ENCODE measurements around the gene UBTFL1. TPM values are rescaled to one million over a fixed set of nuclear protein-coding genes. Genes with fewer than 3 reads are reported as not detected.
"Not testable (repeated sequence)": the region's sequence is repeated elsewhere in the genome, so short reads cannot be mapped to it uniquely, and the experiment has no call there.

The UBTFL1 gene, protein sequence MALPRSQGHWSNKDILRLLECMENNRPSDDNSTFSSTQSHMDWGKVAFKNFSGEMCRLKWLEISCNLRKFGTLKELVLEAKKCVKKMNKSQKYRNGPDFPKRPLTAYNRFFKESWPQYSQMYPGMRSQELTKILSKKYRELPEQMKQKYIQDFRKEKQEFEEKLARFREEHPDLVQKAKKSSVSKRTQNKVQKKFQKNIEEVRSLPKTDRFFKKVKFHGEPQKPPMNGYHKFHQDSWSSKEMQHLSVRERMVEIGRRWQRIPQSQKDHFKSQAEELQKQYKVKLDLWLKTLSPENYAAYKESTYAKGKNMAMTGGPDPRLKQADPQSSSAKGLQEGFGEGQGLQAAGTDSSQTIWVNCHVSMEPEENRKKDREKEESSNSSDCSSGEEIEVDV
- not detected for polyA plus RNA-seq

DNA sequence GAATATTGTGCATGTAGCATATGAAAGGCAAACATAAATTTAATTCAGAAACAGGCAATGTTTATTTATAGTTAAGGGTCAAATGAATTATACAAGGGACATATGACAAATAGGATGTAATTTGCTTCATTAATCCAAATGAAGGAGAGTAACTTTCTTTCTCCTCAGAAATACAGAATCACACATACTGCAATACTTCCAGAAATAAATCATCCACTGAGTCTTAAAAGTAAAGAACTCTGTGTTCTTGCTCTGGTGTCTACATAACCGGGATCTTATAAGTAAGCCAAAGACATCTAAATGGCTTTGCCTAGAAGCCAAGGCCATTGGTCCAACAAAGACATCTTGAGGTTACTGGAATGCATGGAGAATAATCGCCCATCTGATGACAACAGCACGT is at the start of gene UBTFL1:
UBTFL1 (plus strand) TSS at position 301 of the 400 bp plus-strand sequence; CDS start at position 301, 0 bp downstream.
- not testable (repeated sequence) for H3K4me3 Mint-ChIP-seq, H3K27ac Mint-ChIP-seq, H3K4me1 Mint-ChIP-seq

DNA sequence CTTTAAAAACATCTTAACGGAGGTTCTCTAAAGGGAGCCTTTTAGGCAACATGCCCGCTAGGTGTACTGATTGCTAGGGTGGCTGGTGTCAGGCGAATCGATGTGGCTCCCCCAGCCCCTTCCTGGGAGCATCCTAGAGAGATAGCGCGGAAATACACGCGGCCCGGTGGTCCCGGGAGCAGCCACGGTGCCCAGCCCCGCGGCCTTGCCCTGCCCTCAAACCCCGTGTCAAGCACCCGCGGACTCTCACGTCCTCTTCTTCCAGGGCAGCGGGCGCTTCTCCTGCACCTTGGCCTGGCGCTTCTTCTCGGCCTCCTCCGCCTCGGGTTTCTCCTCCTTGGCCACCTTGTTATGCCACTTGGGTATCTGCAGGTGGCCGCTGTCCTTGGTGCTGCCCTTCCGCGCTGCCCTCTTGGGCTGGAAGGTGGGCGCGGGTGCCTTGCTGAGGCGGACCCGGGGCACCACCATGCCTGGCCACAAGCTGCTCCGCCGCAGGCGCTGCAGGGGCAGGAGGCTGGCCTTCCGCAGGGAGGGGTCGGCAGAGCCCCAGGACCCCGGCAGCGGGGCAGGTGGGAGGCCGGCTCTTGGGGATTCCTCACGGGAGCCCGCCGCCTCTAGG is 34.0 kb upstream of the UBTFL1 start:
- not testable (repeated sequence) for H3K27me3 Mint-ChIP-seq, H3K36me3 Mint-ChIP-seq, H3K4me3 Mint-ChIP-seq, H3K27ac Mint-ChIP-seq, H3K9me3 Mint-ChIP-seq, H3K4me1 Mint-ChIP-seq

More for the DNA sequence above, at the start of gene UBTFL1:
- not testable (repeated sequence) for H3K27me3 Mint-ChIP-seq, H3K9me3 Mint-ChIP-seq, H3K36me3 Mint-ChIP-seq

DNA sequence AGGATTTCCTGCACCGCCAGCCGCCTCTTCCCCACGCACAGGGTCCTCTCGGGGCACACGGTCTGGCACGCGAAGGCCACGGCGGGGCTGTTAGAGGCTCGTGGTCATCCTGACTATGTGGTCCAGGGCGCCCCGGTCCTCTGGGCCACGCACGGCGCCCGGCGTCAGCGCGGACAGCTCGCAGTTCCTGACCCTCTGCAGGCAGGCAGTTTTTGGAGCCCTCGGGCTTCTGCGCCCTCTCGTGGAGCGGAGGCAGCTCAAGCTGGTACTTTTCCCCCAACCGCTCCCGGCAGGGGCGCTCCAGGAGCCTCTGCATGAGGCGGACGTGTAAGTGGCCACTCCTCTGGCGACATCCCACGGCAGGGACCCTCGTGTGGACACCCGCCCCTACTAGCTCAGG is 33.4 kb upstream of the UBTFL1 start:
- not testable (repeated sequence) for H3K4me1 Mint-ChIP-seq, H3K9me3 Mint-ChIP-seq, H3K36me3 Mint-ChIP-seq

DNA sequence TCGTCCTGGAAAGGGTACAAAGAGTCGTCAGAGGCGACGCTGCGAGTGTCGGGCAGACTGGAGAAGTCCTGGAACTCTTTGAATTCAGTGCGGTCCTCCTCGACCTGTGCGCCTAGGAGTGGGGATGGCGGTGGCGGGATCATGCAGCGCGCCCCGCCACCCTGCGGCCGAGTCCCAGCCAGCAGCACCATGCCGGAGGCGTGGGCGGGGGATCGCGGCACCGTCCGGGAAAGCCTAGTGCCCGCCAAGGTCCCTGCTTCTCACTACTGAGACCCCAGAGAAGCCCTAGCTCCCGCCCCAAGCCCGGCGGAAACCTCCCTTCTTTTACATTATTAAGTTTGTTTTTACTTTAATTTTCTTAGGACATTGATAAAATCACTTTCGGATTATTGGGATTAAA is 32.2 kb upstream of the UBTFL1 start:
- not testable (repeated sequence) for H3K36me3 Mint-ChIP-seq, H3K27me3 Mint-ChIP-seq, H3K9me3 Mint-ChIP-seq, H3K4me1 Mint-ChIP-seq, H3K4me3 Mint-ChIP-seq, H3K27ac Mint-ChIP-seq

More for the DNA sequence above, 33.4 kb upstream of the UBTFL1 start:
- H3K4me3 Mint-ChIP-seq, H3K27ac Mint-ChIP-seq, H3K27me3 Mint-ChIP-seq: not testable (repeated sequence)

DNA sequence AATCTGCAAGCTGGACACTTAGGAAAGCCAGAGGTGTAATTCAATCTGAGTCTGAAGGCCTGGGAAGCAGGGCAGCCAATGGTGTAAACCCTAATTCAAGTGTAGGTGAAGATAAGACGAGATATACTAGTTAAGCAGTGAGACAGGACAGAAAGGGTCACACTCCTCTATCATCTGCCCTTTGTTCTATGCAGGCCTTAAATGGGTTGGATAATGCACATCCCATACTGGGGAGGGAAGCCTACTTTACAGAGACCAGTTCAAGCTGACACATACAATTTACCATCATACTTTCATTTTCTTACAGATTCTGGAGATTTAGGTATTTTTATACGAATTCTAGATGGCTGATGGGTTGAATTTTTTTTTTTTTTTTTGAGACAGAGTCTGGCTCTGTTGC is 3.0 kb downstream of the UBTFL1 start:
- not testable (repeated sequence) for H3K27ac Mint-ChIP-seq, H3K4me3 Mint-ChIP-seq, H3K4me1 Mint-ChIP-seq, H3K27me3 Mint-ChIP-seq, H3K36me3 Mint-ChIP-seq, H3K9me3 Mint-ChIP-seq

DNA sequence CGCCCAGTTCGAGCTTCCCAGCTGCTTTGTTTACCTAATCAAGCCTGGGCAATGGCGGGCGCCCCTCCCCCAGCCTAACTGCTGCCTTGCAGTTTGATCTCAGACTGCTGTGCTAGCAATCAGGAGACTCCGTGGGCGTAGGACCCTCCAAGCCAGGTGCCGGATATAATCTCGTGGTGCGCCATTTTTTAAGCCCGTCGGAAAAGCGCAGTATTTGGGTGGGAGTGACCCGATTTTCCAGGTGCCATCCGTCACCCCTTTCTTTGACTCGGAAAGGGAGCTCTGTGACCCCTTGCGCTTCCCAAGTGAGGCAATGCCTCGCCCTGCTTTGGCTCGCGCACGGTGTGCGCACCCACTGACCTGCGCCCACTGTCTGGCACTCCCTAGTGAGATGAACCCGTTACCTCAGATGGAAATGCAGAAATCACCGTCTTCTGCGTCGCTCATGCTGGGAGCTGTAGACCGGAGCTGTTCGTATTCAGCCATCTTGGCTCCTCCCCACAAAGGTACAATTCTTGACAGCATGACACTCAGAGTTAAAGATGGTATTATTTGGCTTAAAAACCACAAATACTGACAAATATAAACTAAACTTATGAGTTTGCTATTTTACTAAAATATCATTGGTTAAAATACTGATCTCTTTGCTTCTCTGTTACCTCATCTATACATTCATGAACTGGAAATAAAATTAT is 9.6 kb downstream of the UBTFL1 start:
- H3K9me3 Mint-ChIP-seq, H3K4me3 Mint-ChIP-seq, H3K27me3 Mint-ChIP-seq, H3K36me3 Mint-ChIP-seq, H3K27ac Mint-ChIP-seq, H3K4me1 Mint-ChIP-seq: not testable (repeated sequence)

DNA sequence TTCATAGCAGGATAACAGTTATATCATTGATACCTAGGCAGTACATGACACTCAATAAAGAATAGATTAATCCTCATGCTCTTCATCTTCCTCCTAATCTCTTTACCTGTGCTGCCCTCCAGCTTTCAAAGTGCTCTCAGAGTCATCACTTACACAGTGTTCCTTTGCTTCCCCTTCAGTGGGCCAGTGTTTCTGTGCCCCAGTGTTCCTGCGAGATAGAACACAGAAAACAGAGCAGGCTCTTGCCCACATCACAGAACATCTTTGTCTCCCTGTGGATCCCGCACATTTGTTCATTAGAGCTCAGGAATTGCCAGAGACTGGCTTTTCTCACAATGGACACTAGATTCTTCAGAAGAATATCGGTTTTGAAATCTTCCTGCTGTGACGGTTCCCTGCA is 12.5 kb downstream of the UBTFL1 start:
- not testable (repeated sequence) for H3K9me3 Mint-ChIP-seq, H3K36me3 Mint-ChIP-seq, H3K4me3 Mint-ChIP-seq, H3K27me3 Mint-ChIP-seq, H3K4me1 Mint-ChIP-seq, H3K27ac Mint-ChIP-seq

DNA sequence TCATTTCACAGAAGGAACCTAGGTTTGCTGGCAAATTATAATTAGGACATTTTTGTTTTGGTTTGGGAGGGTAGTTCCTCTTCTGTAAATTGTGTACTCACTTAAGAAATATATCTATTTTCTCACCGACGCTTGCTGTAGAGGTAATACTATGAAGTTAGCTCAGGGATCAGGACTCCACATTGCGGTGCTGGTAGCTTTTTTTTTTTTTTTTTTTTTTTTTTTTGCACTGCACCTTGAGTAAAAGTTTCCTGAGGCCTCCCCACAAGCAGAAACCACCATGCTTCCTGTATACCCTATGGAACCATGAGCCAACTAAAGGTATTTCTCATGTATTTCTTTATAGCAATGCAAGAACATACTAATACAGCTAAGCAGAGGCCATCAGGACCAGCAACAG is 14.7 kb downstream of the UBTFL1 start:
- Mint-ChIP-seq H3K27me3 (no peaks in the 10 kb centered on the region), H3K36me3 (no peaks in the 10 kb centered on the region)

DNA sequence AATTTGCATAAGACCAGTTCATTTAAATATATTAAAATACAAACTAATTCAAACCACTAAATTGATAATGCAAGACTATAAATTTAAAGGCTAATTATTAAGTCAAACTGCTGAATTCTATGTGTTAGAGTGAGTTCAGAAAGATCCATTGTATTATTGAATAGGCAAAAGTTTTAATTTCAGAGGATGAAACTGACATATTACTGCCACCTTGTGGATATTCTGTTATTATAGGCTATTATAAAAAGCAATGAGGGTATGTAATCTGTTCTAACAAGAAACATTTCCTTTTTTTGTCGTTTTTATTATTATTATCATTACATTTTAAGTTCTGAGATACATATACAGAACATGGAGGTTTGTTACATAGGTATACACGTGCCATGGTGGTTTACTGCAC is 27.8 kb downstream of the UBTFL1 start:
- H3K9me3 Mint-ChIP-seq = no peaks in the 10 kb centered on the region
- H3K4me1 Mint-ChIP-seq = no peaks in the 10 kb centered on the region
- H3K36me3 Mint-ChIP-seq = peaks cover 2% of the 10 kb centered on the region
- H3K27me3 Mint-ChIP-seq = peaks cover 2% of the 10 kb centered on the region
- no peak overlapping the region for H3K4me3 Mint-ChIP-seq
- no peak overlapping the region for H3K27ac Mint-ChIP-seq

More for the DNA sequence above, 14.7 kb downstream of the UBTFL1 start:
- H3K4me1 Mint-ChIP-seq = no peaks in the 10 kb centered on the region
- H3K9me3 Mint-ChIP-seq = peaks cover 0 to under 1% (median 0%) of the 10 kb centered on the region in 3 donors
- no peak overlapping the region for H3K4me3 Mint-ChIP-seq
- H3K27ac Mint-ChIP-seq = no peak overlapping the region

DNA sequence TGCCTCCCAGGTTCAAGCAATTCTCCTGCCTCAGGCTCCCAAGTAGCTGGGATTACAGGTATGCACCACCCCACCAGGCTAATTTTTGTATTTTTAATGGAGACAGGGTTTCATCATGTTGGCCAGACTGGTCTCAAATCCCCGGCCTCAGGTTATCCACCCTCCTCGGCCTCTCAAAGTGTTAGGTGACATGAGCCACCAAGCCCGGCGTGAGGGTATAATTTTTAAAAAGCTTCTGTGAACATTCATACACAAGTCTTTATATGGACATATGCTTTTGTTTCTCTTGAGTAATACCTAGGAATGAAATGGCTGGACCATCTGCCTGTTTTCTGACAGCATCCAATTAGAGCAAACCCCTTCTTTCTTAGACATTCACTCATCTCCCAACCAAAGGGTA is 34.4 kb downstream of the UBTFL1 start:
- Mint-ChIP-seq H3K27ac (no peak overlapping the region), H3K9me3 (no peaks in the 10 kb centered on the region), H3K4me1 (no peaks in the 10 kb centered on the region)

DNA sequence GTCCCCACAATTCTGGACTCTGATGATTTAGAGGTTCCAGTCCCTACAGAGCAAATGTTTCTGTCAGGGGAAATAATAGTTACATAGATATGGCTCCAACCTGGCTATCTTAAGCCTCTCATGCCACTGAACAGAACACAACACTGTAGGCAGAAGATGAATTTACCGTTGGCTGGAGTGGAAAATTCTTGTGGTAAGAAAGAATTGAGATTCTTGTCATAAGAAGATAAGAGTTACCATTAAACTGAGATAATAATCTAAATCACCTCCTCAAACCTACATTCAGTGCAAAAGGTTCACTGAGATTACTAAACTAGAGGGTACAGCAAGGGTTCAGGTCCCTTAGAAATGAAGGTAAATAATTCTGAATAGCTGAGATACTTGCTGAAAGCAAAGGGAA is 38.6 kb downstream of the UBTFL1 start:
- H3K27ac Mint-ChIP-seq = no peak overlapping the region
- no peaks in the 10 kb centered on the region for H3K4me1 Mint-ChIP-seq
- H3K4me3 Mint-ChIP-seq = no peak overlapping the region
- H3K9me3 Mint-ChIP-seq = peaks cover 0 to 4% (median 0%) of the 10 kb centered on the region in 3 donors
- no peaks in the 10 kb centered on the region for H3K27me3 Mint-ChIP-seq
- no peaks in the 10 kb centered on the region for H3K36me3 Mint-ChIP-seq

More for the DNA sequence above, 34.4 kb downstream of the UBTFL1 start:
- no peaks in the 10 kb centered on the region for H3K27me3 Mint-ChIP-seq
- no peaks in the 10 kb centered on the region for H3K36me3 Mint-ChIP-seq
- H3K4me3 Mint-ChIP-seq = no peak overlapping the region

DNA sequence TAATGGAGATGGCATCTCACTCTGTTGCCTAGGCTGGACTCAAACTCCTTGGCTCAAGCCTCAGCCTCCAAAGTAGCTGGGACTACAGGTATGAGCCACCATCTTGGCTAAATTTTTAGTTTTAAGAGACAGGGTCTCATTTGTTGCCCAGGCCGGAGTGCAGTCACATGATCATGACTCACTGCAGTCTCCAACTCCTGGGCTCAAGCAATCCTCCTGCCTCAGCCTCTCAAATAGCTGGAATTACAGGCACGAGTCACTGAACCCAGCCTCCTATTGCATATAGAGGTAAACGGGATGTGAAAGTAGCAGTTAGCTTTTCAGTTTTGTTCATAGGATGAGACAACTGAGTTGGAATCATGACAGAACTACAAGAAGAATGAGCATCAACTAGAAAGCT is 39.2 kb downstream of the UBTFL1 start:
- no peak overlapping the region for H3K27ac Mint-ChIP-seq

DNA sequence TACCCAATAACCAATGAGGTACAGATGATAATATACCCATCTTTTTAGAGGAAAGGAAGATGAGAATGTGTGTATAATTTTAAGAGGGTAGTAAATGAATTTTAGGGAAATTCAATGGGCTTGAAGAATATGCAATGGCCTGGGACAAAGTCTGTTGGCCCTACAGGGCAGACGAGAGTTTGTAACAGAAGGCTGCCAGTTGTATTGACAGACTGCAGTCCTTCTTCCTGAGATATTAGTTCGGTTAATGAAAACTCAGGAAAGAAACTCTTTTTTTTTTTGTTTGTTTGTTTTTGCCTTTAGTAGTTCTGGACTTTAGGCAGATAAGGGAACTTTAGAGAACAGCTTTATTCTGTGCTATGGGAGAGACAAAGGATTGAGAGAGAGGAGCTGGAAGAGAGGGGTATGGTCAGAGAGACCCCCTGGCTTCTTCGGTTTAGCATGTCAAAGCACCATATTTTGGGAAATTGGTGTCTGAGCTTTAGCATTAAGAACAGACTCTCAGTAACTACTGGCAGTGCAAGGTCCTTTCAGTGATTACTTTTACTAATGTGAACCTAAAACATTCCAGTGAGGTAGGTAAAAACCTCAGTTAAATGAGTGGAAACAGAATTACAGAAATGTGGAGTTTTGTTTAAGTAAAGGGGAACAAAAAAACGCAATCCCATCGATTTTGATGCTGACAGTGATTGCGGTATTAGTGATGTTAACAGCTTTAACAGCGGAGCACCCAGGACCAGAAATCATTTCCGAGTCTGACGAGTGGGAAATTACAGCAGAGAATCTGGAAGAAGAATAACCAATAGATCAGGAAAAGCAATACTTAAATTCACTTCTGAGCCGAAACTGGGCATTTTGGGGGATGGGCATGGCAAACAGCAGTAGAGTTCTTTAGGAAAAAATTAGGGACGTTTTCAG is 48.1 kb downstream of the UBTFL1 start:
- peak overlapping the region in 2 of 4 donors; percentile 59 to 63 for H3K4me3 Mint-ChIP-seq
- H3K4me1 Mint-ChIP-seq = peaks cover 4 to 10% (median 9%) of the 10 kb centered on the region in 3 donors
- peaks cover 2 to 7% (median 5%) of the 10 kb centered on the region in 3 donors for H3K9me3 Mint-ChIP-seq
- no peaks in the 10 kb centered on the region for H3K36me3 Mint-ChIP-seq
- H3K27me3 Mint-ChIP-seq = peaks cover 31% of the 10 kb centered on the region
- no peak overlapping the region for H3K27ac Mint-ChIP-seq

More for the DNA sequence above, 39.2 kb downstream of the UBTFL1 start:
- H3K4me1 Mint-ChIP-seq = no peaks in the 10 kb centered on the region
- H3K4me3 Mint-ChIP-seq = no peak overlapping the region
- no peaks in the 10 kb centered on the region for H3K27me3 Mint-ChIP-seq
- H3K9me3 Mint-ChIP-seq = peaks cover 0 to 4% (median 0%) of the 10 kb centered on the region in 3 donors
- no peaks in the 10 kb centered on the region for H3K36me3 Mint-ChIP-seq

DNA sequence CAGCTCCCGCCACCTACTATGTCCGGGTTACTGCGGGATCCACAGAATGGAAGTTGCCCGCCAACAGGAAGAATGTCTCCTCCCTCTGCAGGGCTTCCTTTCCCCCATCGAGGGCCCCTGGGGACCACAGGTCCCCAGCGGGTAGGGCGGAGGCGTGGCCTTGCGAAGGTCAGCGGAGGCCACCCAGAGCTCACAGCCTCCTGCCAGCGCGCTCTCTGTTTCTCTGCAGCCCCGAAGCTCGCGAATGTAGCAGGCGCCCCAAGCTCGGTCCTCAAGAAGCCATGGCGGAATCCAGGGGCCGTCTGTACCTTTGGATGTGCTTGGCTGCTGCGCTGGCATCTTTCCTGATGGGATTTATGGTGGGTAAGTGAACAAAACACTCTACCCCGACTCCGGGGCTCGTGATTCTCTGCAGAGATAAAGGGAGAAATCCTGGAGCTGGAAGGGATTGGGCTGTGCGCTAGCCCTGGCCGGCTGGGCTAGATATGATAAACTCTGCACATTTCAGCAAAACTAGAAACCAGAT is 48.8 kb downstream of the UBTFL1 start, which contains the start of gene NAALAD2:
NAALAD2 (plus strand) TSS at position 186 of the 526 bp plus-strand sequence; CDS start at position 282, 96 bp downstream.
- H3K27me3 Mint-ChIP-seq = peaks cover 31% of the 10 kb centered on the region

More for the DNA sequence above, 48.8 kb downstream of the UBTFL1 start, which contains the start of gene NAALAD2:
- H3K27ac Mint-ChIP-seq = no peak within 1 kb of the TSS
- peak within 1 kb of the TSS in 2 of 4 donors; percentile 59 to 65 for H3K4me3 Mint-ChIP-seq
- H3K36me3 Mint-ChIP-seq = no peaks in the 10 kb centered on the region
- peaks cover 2 to 7% (median 5%) of the 10 kb centered on the region in 3 donors for H3K9me3 Mint-ChIP-seq
- peaks cover 4 to 10% (median 9%) of the 10 kb centered on the region in 3 donors for H3K4me1 Mint-ChIP-seq

Data from IgD-negative memory B cell (primary cell).